Measurements from ENCODE around the gene SLC35A4.

The SLC35A4 gene

DNA sequence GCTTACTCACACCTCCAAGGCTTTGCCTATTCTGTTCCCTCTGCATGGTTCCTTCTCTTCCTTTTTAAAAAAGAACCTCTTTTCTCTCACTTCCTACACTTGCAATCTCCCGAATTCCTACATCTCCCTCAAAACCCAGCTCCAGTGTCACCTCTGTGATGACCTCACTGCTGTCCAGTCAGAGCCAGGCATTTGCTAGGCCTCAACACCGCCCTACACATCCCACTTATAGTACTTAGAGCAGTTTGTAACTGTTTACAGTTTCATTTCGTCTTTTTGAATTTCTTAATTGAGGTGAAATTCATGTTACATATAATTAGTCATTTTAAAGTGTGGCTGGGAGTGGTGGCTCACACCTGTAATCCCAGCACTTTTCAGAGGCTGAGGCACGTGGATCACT, 37.5 kb downstream of the SLC35A4 start:
- TF ChIP-seq CREB1 (IDR thresholded peaks at IDR 0.05; ENCODE audit: low read depth), result no peak
- TF ChIP-seq EGR1 (IDR thresholded peaks at IDR 0.05), result no peak
- TF ChIP-seq FOXM1 (IDR thresholded peaks at IDR 0.05; ENCODE audit: borderline replicate concordance, low read depth), result no peak

DNA sequence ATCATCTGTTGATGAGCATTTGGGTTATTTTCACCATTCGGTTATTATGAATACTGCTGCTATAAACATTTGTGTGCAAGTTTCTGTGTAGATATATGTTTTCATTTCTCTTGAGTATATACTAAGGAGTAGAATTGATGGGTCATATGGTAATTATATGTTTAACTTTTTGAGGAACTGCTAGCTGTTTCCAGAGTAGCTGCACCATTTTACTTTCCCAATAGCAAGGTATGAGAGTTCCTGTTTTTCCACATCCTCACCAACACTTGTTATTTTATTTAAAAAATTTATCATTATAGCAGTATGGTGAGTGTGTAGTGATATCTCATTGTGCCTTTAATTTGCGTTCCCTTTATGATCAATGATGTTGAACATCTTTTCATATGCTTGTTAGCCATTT, 39.1 kb downstream of the SLC35A4 start:
- TF ChIP-seq CEBPB (IDR thresholded peaks at IDR 0.05) (no peak), TEAD4 (IDR thresholded peaks at IDR 0.05) (no peak), TAF1 (IDR thresholded peaks at IDR 0.05; ENCODE audit: low read depth) (no peak), FOXM1 (IDR thresholded peaks at IDR 0.05; ENCODE audit: borderline replicate concordance, low read depth) (no peak), EP300 (IDR thresholded peaks at IDR 0.05; ENCODE audit: borderline replicate concordance) (no peak)
- TF ChIP-seq, protein P1, sequence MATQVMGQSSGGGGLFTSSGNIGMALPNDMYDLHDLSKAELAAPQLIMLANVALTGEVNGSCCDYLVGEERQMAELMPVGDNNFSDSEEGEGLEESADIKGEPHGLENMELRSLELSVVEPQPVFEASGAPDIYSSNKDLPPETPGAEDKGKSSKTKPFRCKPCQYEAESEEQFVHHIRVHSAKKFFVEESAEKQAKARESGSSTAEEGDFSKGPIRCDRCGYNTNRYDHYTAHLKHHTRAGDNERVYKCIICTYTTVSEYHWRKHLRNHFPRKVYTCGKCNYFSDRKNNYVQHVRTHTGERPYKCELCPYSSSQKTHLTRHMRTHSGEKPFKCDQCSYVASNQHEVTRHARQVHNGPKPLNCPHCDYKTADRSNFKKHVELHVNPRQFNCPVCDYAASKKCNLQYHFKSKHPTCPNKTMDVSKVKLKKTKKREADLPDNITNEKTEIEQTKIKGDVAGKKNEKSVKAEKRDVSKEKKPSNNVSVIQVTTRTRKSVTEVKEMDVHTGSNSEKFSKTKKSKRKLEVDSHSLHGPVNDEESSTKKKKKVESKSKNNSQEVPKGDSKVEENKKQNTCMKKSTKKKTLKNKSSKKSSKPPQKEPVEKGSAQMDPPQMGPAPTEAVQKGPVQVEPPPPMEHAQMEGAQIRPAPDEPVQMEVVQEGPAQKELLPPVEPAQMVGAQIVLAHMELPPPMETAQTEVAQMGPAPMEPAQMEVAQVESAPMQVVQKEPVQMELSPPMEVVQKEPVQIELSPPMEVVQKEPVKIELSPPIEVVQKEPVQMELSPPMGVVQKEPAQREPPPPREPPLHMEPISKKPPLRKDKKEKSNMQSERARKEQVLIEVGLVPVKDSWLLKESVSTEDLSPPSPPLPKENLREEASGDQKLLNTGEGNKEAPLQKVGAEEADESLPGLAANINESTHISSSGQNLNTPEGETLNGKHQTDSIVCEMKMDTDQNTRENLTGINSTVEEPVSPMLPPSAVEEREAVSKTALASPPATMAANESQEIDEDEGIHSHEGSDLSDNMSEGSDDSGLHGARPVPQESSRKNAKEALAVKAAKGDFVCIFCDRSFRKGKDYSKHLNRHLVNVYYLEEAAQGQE (IDR thresholded peaks at IDR 0.05; ENCODE audit: low read depth), result no peak

DNA sequence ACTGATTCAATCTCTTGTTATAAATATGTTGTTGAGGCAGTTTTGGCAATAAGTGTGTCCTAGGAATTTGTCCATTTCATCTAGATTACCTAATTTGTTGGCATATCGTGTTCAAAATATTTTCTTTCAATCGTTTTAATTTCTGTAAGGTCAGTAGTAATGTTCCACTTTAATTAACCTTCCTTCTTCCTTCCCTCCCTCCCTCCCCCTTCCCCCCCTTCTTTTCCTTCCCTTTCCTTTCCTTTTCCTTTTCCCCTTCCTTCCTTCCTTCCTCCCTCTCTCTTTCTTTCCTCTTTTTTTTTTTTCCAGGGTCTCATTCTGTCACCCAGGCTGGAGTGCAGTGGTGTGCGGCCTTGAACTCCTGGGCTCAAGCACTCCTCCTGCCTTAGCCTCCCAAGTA, 41.3 kb downstream of the SLC35A4 start:
- TF ChIP-seq CREB1 (IDR thresholded peaks at IDR 0.05; ENCODE audit: low read depth), result no peak
- TF ChIP-seq, protein P2, sequence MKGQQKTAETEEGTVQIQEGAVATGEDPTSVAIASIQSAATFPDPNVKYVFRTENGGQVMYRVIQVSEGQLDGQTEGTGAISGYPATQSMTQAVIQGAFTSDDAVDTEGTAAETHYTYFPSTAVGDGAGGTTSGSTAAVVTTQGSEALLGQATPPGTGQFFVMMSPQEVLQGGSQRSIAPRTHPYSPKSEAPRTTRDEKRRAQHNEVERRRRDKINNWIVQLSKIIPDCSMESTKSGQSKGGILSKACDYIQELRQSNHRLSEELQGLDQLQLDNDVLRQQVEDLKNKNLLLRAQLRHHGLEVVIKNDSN (IDR thresholded peaks at IDR 0.05), result no peak
- no peak for TF ChIP-seq EGR1 (IDR thresholded peaks at IDR 0.05)
- no peak for TF ChIP-seq FOXM1 (IDR thresholded peaks at IDR 0.05; ENCODE audit: borderline replicate concordance, low read depth)
- TF ChIP-seq, protein P1 (IDR thresholded peaks at IDR 0.05; ENCODE audit: low read depth), result no peak
- TF ChIP-seq, protein P3, sequence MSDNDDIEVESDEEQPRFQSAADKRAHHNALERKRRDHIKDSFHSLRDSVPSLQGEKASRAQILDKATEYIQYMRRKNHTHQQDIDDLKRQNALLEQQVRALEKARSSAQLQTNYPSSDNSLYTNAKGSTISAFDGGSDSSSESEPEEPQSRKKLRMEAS (IDR thresholded peaks at IDR 0.05), result no peak
- no peak for TF ChIP-seq TAF1 (IDR thresholded peaks at IDR 0.05; ENCODE audit: low read depth)
- no peak for TF ChIP-seq CEBPB (IDR thresholded peaks at IDR 0.05)
- no peak for TF ChIP-seq TEAD4 (IDR thresholded peaks at IDR 0.05)
- no peak for TF ChIP-seq RAD21 (IDR thresholded peaks at IDR 0.05; ENCODE audit: low read depth)
- no peak for TF ChIP-seq ZBTB7A (IDR thresholded peaks at IDR 0.05; ENCODE audit: low read depth)
- no peak for TF ChIP-seq TCF12 (IDR thresholded peaks at IDR 0.05; ENCODE audit: low read depth)
- no peak for TF ChIP-seq YY1 (IDR thresholded peaks at IDR 0.05; ENCODE audit: low read depth)
- TF ChIP-seq NFIC (IDR thresholded peaks at IDR 0.05), result no peak
- no peak for TF ChIP-seq EP300 (IDR thresholded peaks at IDR 0.05; ENCODE audit: borderline replicate concordance)

DNA sequence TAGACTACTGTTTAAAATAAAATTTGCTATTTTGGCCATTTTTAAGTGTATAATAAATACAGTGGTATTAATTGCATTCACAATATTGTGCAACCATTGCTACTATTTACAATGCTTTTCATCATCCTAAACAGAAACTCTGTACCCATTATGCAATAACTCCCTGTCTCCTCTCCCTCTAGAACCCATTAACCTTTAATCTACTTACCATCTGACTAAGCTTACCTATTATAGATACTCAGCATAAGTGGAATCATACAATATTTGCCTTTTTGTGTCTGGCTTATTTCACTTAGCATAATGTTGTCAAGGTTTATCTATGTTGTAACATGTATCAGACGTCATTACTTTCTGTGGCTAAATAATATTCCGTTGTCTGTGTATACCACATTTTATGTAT, 42.4 kb downstream of the SLC35A4 start:
- TF ChIP-seq EP300 (IDR thresholded peaks at IDR 0.05; ENCODE audit: borderline replicate concordance), result no peak
- no peak for TF ChIP-seq TCF12 (IDR thresholded peaks at IDR 0.05; ENCODE audit: low read depth)
- no peak for TF ChIP-seq CEBPB (IDR thresholded peaks at IDR 0.05)
- TF ChIP-seq TAF1 (IDR thresholded peaks at IDR 0.05; ENCODE audit: low read depth), result no peak
- no peak for TF ChIP-seq RAD21 (IDR thresholded peaks at IDR 0.05; ENCODE audit: low read depth)

DNA sequence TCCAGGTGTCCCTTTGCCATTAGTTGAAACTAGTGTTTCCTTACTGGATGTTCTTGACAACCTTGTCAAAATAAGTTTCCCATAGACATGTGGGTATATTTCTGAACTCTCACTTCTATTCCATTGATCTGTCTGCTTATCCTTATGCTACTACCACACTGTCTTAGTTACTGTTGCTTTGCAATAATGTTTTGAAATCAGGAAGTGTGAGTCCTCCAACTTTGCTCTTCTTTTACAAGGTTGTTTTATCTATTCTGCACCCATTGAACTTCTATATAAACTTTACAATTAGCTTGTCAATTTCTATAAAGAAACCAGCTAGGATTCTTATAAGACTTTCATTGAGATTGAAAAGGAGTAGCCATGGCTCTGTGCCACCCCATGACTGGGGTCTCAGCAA, 44.1 kb downstream of the SLC35A4 start:
- TF ChIP-seq YY1 (IDR thresholded peaks at IDR 0.05; ENCODE audit: low read depth) (no peak), TCF12 (IDR thresholded peaks at IDR 0.05; ENCODE audit: low read depth) (no peak), RAD21 (IDR thresholded peaks at IDR 0.05; ENCODE audit: low read depth) (no peak), NFIC (IDR thresholded peaks at IDR 0.05) (no peak), TEAD4 (IDR thresholded peaks at IDR 0.05) (no peak), EP300 (IDR thresholded peaks at IDR 0.05; ENCODE audit: borderline replicate concordance) (no peak), FOXM1 (IDR thresholded peaks at IDR 0.05; ENCODE audit: borderline replicate concordance, low read depth) (no peak), ZBTB7A (IDR thresholded peaks at IDR 0.05; ENCODE audit: low read depth) (no peak), CEBPB (IDR thresholded peaks at IDR 0.05) (no peak), CREB1 (IDR thresholded peaks at IDR 0.05; ENCODE audit: low read depth) (no peak), EGR1 (IDR thresholded peaks at IDR 0.05) (no peak), TAF1 (IDR thresholded peaks at IDR 0.05; ENCODE audit: low read depth) (no peak)
- TF ChIP-seq, protein P3 (IDR thresholded peaks at IDR 0.05), result no peak
- TF ChIP-seq, protein P2 (IDR thresholded peaks at IDR 0.05), result no peak
- TF ChIP-seq, protein P1 (IDR thresholded peaks at IDR 0.05; ENCODE audit: low read depth), result no peak

All from Ishikawa (cell line).